ENCODE results near the gene GPRC5A.

GRCh38 chr12:12889701-12890100 is 1.7 kb upstream of the GPRC5A start:
- TF ChIP-seq CTCF (IDR thresholded peaks at IDR 0.05; ENCODE audit: extremely low read depth in 1 of 2, insufficient read depth in 1 of 2, low read depth in 1 of 2, low read length in 2 of 2) (no peak), POLR2AphosphoS5 (IDR thresholded peaks at IDR 0.05; ENCODE audit: insufficient read depth, low read depth, low read length) (no peak), EZH2 (IDR thresholded peaks at IDR 0.05; ENCODE audit: borderline replicate concordance, low read depth, low read length, severe bottlenecking) (no peak), POLR2A (IDR thresholded peaks at IDR 0.05; ENCODE audit: low read depth, low read length) (no peak), MAX (IDR thresholded peaks at IDR 0.05; ENCODE audit: insufficient read depth, insufficient read length) (no peak), MYC (IDR thresholded peaks at IDR 0.05; ENCODE audit: low read depth, low read length) (no peak), FOS (IDR thresholded peaks at IDR 0.05; ENCODE audit: borderline replicate concordance, insufficient read depth, low read length) (no peak), JUN (IDR thresholded peaks at IDR 0.05; ENCODE audit: borderline replicate concordance, insufficient read depth, insufficient read length, low read depth) (no peak), GATA2 (IDR thresholded peaks at IDR 0.05; ENCODE audit: insufficient read depth, insufficient read length, low read depth, low read length) (no peak)
